OCI-M2 (cell line): Measurements from ENCODE around the gene PLA2G4C.

ENCODE experiments used
- DNase-seq: peaks from one replicate; lab custom pipeline; 2025; ENCODE audit not compliant: unreplicated experiment; lab: John Stamatoyannopoulos, UW

PLA2G4C gene

DNA sequence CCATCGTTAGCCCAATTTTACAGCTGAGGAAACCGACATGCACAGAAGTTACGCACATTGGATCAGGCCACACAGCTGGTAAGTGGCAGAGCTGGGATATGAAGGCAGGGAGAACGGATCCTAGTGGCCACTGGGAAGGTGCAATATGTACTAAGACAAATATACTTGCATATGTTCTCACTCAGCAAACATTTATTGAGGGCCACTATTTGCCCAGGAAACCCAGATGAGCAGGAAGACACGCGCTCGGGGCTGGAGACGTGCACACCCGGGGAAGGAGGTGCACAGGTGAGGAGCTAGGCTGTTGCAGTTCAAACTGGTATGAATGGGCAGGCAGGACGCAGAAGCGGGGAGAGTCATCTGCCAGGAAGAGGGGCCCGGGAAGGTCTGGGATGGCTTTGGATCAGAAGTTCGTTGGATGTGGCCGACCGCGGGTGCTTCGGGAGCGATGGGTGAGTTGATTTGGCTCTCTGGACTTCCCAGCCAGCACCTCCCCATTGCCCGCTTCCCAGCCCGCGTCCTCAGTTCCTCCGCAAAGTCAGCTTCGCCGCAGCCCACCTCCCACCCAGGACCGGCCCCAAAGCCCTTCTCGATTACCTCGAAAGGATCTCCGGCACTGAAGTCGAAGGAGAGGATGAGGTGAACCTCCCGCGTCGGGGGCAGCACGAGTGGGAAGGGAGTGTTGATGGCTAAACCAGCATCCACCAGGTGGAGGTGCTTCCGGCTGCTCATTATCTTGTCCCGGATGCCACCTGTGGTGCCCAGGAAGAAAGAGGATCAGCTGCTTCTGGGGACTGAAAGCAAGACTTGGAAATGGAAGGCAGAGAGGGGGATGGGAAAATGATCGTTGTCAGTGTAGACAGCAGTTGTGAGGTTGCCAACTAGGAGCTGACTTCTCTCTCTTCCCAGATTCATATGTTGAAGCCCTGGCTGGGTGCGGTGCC is 48.9 kb downstream of the PLA2G4C start:
- DNase-seq = no peak

DNA sequence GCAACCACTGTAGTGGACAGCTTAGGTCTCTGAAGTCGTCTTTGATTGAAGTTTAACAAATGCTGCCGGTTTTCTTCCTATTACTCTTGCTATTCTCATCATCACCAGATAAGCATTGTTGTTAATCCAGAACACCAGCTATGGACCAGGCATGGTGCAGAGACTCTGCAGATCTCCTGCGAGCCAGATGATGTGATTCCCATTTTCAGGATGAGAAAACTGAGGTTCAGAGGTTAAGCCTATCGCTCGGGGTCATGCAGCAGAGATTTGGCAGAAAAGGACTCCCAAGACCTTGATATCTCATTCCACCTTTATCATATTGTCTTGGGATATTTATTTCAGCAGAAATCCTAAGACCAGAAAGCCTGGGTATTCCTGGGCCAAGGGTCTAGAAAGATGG is 50.2 kb downstream of the PLA2G4C start:
- no peak for DNase-seq

DNA sequence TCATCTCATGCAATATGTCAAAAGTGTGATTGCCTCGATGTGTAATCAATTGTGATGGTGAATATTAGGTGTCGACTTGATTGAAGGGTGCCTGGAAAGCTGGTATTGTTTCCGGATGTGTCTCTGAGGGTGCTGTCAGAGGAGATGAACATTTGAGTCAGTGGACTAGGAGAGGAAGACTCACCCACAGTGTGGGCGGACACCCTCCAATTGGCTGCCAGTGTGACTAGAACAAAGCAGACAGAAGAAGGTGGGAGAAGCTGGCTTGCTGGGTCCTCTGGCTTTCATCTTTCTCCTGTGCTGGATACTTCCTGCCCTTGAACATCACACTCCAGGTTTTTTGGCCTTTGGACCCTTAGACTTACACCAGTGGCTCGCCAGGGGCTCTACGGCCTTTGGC is 51.3 kb downstream of the PLA2G4C start:
- DNase-seq = no peak

DNA sequence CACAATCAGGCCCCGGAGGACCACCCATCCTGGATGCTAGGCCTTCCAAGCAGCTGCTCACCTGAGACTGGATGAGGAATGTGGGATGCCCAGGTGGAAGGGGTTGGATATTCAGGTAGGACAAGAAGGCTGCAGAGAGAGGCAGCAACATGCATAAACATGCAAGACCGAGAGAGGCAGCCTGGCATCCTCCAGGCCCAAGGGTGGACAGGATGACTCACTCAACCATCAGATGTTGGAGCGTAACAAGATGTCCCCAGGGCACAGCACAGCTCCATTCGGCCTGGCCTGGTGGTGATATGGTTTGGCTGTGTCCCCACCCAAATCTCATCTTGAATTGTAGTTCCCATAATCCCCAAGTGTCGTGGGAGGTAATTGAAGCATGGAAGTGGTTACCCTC is 56.8 kb downstream of the PLA2G4C start:
- DNase-seq = no peak

DNA sequence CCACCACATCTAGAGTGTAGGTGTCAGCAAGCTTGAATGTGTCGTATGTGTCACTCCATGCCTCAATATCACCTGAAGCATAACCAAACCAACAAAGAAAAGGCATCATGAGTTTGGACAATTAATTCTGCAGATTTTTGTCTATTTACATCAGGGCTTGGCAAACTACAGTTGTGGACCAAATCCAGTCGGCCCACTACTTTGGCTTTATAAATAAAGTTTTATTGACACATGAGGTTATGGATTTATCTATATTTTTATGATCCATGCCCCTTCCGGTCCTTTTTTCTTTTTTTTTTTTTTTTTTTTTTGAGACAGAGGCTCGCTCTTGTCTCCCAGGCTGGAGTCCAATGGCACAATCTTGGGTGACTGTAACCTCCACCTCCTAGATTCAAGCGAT is 57.5 kb downstream of the PLA2G4C start:
- no peak for DNase-seq

DNA sequence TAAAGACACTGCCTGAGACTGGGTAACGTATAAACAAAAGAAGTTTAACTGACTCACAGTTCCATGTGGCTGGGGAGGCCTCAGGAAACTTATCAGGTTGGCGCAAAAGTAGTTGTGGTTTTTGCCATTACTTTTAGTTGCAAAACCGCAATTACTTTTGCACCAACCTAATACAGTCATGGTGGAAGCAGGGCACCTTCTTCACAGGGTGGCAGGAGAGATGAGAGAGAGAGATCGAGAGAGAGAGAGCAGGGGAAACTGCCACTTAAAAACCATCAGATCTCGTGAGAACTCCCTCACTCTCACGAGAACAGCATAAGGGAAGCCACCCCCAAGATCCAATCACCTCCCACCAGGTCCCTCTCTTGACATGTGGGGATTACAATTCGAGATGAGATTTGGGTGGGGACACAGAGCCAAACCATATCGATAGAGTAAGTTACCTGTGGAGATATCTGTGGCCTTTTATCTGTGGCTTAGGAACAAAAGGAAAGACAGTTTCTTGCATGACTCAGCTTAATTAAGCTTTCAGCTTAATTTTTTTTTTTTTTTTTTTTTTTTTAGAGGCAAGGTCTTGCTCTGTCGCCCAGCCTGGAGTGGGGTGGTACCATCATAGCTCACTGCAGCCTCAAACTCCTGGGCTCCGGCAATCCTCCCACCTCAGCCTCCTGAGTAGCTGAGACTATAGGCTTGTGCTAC is 59.1 kb downstream of the PLA2G4C start:
- DNase-seq = no peak

DNA sequence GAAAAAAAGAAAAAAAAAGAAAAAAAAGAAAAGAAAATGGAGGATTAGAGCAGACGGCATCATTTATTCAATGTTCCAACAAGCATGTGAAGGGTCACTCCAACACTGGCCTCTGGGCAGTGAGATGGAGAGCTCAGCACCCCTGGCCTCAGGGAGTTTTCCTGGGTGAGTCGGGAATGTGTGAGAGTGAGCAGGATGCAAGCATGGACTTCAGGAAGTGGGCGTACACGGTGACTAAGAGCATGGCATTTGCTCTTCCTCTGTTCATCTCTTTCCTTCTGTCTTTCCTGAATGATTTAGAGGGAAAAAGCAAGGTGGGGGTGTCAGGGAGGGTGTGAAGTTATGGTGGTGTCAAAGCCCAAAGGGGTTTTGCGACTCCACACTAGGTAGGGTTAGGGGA is 66.1 kb downstream of the PLA2G4C start:
- DNase-seq = no peak

DNA sequence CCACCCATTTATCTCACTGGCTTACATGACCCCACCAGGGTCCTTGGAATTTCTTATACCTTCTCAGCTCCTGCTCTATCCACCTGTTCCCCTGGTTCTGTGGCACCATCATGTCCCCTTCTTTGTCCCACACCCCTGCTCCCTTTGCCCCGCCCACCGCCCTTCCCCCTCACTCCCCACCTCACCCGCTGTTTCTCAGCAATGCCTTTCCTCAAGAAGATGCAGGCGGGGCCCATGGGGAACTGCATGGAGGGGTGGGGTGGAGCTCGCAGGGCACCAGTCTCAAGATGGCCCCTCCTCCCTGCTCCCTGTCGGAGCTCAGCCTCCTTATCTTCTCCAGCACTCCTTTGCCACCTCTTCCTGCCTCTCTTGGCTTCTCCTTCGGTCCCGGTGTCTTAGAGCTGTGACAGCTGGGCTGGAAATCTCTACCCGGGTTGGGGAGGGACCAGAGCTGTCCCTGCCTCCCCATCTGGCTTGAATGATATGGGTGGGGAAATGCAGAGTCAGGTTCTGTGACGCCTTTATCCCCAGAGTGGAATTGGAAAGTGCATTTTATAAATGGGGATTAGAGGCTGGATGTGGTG is 66.8 kb downstream of the PLA2G4C start, which contains the start of gene CABP5:
CABP5 (minus strand) TSS at position 405 of the 584 bp plus-strand sequence; CDS start at position 248, 157 bp downstream.
- DNase-seq = no peak

DNA sequence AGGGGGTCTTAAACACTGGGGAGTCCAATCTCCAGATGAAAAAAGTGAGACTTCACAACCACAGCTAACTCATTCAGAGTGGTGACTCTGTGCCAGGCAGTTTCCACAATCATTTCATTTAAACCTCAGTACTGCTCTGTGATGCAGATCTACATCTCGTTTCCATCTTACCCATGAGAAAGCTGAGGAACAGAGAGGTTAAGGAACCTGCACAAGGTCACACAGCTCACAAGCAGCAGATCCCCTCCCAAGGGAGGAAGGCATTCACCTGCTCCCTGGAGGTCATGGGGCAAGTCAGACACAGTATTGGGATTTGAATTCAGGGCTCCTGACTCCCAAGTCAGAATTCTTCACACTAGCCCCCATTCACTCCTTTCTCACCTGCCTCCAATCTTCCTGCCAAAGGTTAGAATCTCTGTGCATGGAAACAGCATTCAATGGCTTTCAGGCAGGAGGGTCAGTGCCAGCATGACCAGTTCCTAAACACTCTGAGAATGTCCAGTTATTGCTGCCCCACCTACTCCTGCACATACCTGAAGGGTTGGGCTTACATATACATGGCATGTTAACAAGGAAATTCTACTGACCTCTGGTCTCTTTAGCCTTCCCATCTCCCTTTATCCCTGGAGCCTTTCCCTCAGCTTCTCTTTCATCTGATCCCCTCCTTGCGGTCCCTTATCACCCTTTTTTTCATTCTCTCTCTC is 68.6 kb downstream of the PLA2G4C start:
- no peak for DNase-seq

DNA sequence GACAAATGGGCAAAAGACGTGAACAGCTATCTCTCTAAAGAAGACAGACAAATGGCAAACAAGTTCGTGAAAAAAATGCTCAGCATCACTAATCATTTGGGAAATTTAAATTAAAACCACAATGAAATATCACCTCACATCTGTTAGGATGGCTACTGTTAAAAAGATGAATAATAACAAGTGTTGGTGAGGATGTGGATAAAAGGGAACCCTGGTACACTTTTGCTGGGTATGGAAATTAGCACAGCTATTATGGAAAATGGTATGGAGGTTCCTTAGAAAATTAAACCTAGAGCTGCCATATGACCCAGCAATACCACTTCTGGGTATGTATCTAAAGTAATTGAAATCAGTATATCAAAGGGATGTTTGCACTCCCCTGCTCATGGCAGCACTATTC is 73.9 kb downstream of the PLA2G4C start:
- DNase-seq = no peak

DNA sequence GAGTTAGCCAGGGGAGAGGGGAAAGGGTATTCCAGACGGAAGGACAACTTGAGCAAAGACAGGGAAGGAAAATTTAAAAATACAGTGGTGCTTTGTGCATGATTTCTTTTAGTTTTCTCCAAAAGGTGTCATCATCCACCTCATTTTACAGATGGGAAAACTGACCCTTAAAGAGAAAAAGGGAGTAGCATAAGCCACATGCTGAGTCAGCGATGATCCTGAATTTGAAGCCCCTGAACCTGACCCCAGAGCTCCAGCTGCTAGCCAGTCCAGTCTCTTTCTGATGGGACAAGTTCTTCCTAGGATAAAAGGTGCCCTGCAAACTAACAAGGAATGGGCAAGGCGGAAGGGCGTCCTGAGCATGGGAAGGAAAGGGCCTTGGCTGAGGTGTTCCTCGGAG is 77.0 kb downstream of the PLA2G4C start:
- no peak for DNase-seq

DNA sequence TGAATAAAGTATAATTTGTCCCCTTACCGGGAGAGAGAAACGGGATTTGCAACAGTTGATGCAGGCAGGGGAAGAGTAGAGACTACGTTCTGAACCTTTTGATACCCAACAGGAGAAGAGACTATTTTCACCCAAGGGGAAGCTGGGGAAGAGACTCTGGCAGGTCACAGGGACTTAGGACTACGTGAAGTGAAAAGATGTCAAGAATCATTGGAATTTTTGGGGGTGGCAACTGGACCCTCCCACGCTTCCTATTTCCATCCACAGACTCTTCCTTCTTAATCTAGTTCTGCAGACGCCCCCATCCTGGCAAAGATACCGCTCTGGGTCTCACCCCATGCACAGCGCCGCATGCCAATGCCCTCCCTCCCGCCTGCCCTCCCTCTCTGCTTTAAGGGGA is 80.5 kb downstream of the PLA2G4C start:
- no peak for DNase-seq

DNA sequence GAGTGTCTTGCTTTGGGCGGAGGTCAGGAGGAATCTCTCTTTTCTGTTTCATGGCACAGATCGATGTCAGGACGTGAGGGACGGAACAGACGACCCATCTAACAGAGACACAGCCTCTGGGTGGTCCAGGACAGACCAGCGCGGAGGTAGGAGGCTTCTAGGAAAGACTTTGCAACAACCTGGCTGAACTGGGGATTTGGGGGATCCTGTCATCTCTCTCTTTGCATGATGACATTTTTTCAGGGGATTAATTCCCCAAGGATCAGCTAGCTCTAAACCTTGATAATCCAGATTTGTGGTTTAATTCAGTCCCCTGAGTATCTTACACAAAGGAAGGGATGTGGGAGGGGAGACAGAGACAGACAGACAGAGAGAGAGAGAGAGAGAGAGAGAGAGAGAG is 81.2 kb downstream of the PLA2G4C start:
- no peak for DNase-seq

DNA sequence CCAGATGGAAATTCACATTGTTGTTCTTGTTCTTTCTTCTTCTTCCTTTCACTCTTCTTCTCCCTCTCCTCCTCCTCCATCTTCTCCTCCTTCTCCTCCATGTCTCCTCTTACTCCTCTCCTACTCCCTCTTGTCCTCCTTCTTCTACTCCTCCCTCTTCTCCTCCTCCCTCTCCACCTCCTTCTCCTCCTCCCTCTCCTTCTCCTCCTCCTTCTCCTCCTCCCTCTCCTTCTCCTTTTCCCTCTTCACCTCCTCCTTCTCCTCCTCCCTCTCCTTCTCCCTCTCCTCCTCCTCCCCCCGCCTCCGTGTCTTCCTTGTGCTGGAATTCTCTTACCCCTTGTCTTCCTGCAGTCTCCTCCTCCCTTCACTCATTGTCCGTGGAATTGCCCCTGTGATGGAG is 85.1 kb downstream of the PLA2G4C start:
- no peak for DNase-seq

DNA sequence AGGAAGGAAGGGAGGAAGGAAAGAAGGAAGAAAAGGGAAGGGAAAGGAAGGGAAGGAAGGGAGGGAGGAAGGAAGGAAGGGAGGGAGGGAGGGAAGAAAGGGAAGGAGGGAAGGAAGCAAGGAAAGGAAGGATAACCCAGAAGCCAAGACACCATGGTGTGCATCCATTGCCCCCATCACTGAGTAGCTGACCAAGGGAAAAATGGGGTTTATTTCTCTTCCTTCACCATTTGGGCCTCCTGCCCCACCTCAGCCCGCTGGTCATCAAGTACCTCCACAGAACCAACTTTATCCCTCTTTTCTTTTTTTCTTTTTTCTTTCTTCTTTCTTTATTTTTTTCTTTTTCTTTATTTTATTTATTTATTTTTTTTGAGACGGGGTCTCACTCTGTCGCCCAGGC is 87.1 kb downstream of the PLA2G4C start:
- DNase-seq = no peak

DNA sequence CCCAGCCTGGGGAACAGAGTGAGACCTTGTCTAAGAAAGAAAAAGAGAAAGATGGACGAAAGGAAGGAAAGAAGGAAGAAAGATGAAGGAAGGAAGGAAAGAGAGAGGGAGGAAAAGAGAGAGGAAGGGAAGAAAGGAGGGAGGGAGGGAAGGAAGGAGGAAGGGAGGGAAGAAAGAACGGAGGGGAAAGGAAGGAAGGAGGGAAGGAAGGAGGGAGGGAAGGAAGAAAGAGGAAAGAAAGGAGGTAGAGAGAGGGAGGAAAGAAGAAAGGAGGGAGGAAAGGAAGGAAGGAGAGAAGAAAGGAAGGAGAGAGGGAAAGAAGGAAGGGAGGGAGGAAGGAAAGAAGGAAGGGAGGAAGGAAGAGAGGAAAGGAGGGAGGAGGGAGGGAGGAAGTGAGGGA is 87.6 kb downstream of the PLA2G4C start:
- DNase-seq = no peak

DNA sequence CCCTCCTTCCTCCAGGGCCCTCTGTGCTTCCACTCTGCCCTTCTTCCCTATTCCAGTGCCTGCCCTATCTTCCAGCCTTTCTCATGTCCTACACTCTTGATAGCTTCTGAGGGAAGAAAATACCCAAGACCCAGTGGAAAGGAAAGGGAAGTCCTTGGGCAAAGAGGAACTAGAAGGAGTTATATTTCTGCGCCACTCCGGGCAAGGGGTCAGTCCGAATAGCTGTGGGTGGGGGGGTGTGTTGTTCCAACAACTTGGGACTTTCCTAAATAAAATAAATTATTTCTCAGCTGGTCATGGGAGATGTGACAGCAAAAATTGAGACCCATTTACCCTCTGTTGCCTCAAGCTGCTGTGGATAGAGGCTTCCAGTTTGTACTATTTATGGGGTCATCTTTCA is 89.9 kb downstream of the PLA2G4C start:
- DNase-seq = no peak

DNA sequence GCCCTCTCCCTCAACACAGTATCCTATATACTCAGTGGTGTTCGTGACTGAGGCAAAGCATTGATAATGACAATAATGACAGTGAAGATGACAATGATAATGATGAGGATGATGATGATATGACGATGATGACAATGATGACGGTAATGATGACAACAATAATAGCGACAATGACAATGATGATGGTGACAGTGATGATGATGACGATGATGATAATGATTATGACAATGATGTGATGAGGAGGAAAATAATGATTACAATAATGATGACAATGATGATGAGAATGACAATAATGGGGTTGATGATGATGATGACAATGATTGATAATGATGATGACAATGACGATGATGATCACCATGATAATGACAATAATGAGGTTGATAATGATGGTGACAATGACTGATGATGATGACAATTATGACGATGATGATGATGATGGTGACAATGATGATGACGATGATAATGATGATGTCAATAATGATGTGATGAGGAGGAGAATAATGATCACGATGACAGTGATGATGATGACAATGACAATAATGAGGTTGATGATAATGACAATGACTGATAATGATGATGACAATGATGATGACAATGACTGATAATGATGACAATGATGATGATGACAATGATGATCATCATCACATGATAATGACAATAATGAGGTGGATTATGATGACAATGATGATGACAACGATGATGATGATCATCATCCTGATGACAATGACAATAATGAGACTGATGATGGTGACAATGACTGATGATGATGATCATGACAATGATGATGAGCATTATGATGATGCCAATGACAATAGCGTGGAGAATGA is 99.5 kb downstream of the PLA2G4C start:
- DNase-seq = no peak

DNA sequence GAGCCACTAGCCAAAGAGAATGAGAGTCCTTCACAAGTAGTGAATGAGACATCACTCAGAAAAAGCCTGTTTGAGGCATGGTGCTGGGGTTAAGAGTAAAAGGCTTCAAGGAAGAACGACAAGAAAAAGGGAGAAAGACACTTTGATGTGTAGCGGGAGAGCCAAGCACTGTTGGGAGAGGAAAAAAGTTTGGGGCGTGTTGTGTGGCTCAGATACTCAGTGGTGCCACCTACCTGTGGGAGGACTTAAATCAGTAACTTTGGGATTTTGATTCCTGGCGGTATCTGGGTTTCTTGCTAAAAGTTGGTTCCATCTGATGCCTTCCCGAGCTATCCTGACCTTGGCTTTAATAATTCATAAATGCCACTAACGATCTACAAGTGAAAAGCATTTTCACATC is 103.9 kb downstream of the PLA2G4C start:
- no peak for DNase-seq

DNA sequence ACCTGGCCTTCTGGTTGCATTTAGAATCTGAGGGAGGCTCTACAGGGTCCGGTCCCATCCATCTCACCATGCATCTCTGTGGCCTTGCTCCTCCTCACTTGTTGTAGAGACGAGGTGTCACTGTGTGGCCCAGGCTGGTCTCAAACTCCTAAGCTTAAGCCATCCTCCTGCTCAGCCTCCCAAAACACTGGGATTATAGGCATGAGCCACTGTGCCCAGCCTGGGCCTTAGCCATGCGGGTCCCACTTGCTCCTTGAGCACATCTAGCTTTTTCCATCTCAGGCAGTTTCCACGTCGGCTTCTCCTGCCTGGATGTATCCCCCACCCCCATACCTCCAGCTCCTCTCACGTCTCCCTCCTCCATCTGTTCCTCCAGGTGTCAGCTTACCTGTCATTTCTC is 106.4 kb downstream of the PLA2G4C start:
- DNase-seq = no peak
